ENCODE data around the gene LMLN.
"Not testable (repeated sequence)": the region's sequence is repeated elsewhere in the genome, so short reads cannot be mapped to it uniquely, and the experiment has no call there.

Gene LMLN

GRCh38 chr3:197956626-197956988, 3.4 kb upstream of the LMLN start:
- DNase-seq (ENCODE audit: low spot score) = no peak

- DNase-seq (ENCODE audit: low spot score) = no peak
Observed at GRCh38 chr3:197957790-197958133, 2.3 kb upstream of the LMLN start.

GRCh38 chr3:197958346-197958745, 1.7 kb upstream of the LMLN start:
- DNase-seq (ENCODE audit: low spot score) = no peak

- not testable (repeated sequence) for DNase-seq (ENCODE audit: low spot score)
Observed at GRCh38 chr3:197958848-197959247, 1.2 kb upstream of the LMLN start.

- DNase-seq (ENCODE audit: low spot score) = no peak
Observed at GRCh38 chr3:197959500-197959890, 522 bp upstream of the LMLN start.

GRCh38 chr3:197960694-197961581, 921 bp downstream of the LMLN start:
- DNase-seq (ENCODE audit: low spot score) = peak; percentile 42

- DNase-seq (ENCODE audit: low spot score) = no peak
Observed at GRCh38 chr3:197961582-197961945, 1.5 kb downstream of the LMLN start.

GRCh38 chr3:197963019-197963637, 3.1 kb downstream of the LMLN start:
- no peak for DNase-seq (ENCODE audit: low spot score)

GRCh38 chr3:197967337-197967989, 7.4 kb downstream of the LMLN start:
- DNase-seq (ENCODE audit: low spot score) = not testable (repeated sequence)

- no peak for DNase-seq (ENCODE audit: low spot score)
Observed at GRCh38 chr3:197970588-197970987, 10.6 kb downstream of the LMLN start.

GRCh38 chr3:197974016-197974415, 14.0 kb downstream of the LMLN start:
- DNase-seq (ENCODE audit: low spot score) = no peak

GRCh38 chr3:197975311-197975710, 15.3 kb downstream of the LMLN start:
- no peak for DNase-seq (ENCODE audit: low spot score)

GRCh38 chr3:197983076-197983475, 23.1 kb downstream of the LMLN start:
- DNase-seq (ENCODE audit: low spot score) = no peak

- DNase-seq (ENCODE audit: low spot score) = no peak
Observed at GRCh38 chr3:197989651-197990050, 29.6 kb downstream of the LMLN start.

GRCh38 chr3:197994736-197995135, 34.7 kb downstream of the LMLN start:
- DNase-seq (ENCODE audit: low spot score) = no peak

- DNase-seq (ENCODE audit: low spot score) = no peak
Observed at GRCh38 chr3:197996855-197997254, 36.8 kb downstream of the LMLN start.

- no peak for DNase-seq (ENCODE audit: low spot score)
Observed at GRCh38 chr3:197997936-197998335, 37.9 kb downstream of the LMLN start.

GRCh38 chr3:198017090-198017489, 57.1 kb downstream of the LMLN start:
- DNase-seq (ENCODE audit: low spot score) = no peak

- DNase-seq (ENCODE audit: low spot score) = no peak
Observed at GRCh38 chr3:198018416-198018815, 58.4 kb downstream of the LMLN start.

GRCh38 chr3:198019115-198019514, 59.1 kb downstream of the LMLN start:
- DNase-seq (ENCODE audit: low spot score) = no peak

- DNase-seq (ENCODE audit: low spot score) = no peak
Observed at GRCh38 chr3:198021320-198021719, 61.3 kb downstream of the LMLN start.

- DNase-seq (ENCODE audit: low spot score) = no peak
Observed at GRCh38 chr3:198022604-198023003, 62.6 kb downstream of the LMLN start.

GRCh38 chr3:198025644-198026043, 65.6 kb downstream of the LMLN start:
- no peak for DNase-seq (ENCODE audit: low spot score)
